HG02623 (cell line): ENCODE data around the gene GIMAP8.
A peak's percentile ranks its signal among the peaks of the same experiment; 100 is the strongest.
"Not testable (repeated sequence)": the region's sequence is repeated elsewhere in the genome, so short reads cannot be mapped to it uniquely, and the experiment has no call there.

Experiments
- ATAC-seq: cut with Tn5 transposase; IDR thresholded peaks from one replicate; pipeline ENCODE4 v1.9.1; 2021; ENCODE audit warnings: moderate library complexity; ENCODE audit not compliant: unreplicated experiment

Gene GIMAP8

GRCh38 chr7:150434240-150434639 is 16.2 kb upstream of the GIMAP8 start:
- no peak for ATAC-seq

DNA sequence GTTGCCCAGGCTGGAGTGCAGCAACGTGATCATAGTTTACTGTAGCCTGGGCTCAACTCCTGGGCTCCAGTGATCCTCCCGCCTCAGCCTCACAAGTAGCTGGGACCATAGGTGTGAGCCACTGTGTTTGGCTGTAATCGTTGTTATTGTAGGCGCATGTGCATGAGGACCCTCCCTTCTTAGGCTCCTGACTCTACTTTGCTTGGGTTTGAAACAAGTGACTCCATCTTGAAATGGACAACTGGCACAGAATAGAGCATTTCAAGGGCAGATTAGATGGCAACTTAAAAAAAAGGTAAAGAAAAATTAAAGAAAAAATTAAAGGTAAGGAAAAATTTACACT is 15.4 kb upstream of the GIMAP8 start:
- no peak for ATAC-seq

- ATAC-seq: peak; percentile 92
Observed at GRCh38 chr7:150435390-150436073, 14.9 kb upstream of the GIMAP8 start.

DNA sequence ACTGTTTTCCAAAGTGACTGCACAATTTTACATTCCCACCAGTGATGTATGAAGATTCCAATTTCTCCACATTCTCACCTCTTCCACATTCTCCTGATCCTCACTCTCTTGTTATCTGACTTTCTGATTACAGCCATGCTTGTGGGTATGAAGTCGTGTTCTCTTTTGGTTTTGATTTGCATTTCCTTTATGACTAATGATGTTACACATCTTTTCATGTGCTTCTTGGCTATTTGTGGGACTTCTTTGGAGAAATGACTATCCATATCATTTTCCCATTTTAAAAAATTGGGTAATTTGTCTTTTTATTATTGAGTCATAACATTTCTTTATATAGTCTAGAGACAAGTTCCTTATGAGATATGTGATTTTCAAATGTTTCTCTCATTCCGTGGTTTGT is 10.5 kb upstream of the GIMAP8 start:
- ATAC-seq: no peak

DNA sequence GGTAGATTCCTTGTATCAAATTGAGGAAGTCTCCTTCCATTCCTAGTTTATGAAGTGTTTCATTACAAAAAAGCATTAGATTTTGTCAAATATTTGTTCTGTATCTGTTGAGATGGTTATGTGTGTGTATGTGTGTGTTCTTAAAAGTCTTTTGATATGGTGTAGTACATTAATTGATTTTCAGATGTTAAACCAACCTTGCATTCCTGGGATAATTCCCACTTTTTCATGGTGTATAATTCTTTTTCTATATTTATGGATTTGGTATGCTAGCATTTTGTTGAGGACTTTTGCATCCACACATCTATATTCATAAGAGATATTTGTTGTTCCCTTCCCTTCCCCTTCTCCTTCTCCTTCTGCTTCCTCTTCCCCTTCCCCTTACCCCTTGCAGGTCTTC is 8.9 kb upstream of the GIMAP8 start:
- ATAC-seq: no peak

- ATAC-seq: no peak
Observed at GRCh38 chr7:150442811-150443210, 7.6 kb upstream of the GIMAP8 start.

- no peak for ATAC-seq
Observed at GRCh38 chr7:150443793-150444540, 6.5 kb upstream of the GIMAP8 start.

- no peak for ATAC-seq
Observed at GRCh38 chr7:150444674-150445365, 5.6 kb upstream of the GIMAP8 start.

GRCh38 chr7:150446288-150446938 is 4.0 kb upstream of the GIMAP8 start:
- no peak for ATAC-seq

GRCh38 chr7:150447966-150448788 is 2.3 kb upstream of the GIMAP8 start:
- ATAC-seq: no peak

GRCh38 chr7:150448789-150449147 is 1.7 kb upstream of the GIMAP8 start:
- peak; percentile 59 for ATAC-seq

DNA sequence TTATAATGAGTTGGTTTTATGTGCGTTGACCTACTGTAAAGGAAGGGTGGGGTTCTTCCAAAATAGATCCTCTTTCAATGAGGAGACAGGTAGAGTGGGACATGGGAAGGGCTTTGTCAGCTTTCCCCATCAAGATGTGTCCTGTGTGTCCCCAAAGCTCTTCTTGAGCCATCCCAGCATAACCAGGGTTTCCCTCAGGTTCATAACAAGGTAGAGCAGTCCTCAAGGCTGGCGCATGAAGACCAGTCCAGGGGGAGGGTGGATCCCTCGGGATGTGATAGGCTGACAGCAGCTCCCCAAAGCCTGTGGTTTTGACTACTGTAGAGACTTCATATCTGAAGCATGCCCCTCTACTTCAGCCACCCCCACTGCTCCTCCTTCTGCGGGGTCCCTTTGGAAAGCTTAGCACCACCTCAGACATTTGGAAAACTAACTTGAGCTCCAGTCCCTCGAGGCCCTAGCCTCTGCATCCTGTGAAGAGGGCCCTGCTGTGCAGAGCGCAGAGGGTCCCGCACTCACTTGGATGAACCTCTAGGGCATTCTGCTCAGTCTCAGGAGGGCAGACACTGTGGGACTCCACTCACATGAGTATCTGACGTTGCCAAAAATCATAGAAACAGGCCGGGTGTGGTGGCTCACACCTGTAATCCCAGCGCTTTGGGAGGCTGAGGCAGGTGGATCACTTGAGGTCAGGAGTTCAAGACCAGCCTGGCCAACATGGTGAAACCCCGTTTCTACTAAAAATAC is 1.1 kb upstream of the GIMAP8 start:
- no peak for ATAC-seq

GRCh38 chr7:150451097-150451793 is 815 bp downstream of the GIMAP8 start:
- ATAC-seq: peak; percentile 31

- ATAC-seq: no peak
Observed at GRCh38 chr7:150451833-150452461, 1.5 kb downstream of the GIMAP8 start.

- ATAC-seq: no peak
Observed at GRCh38 chr7:150453181-150453580, 2.8 kb downstream of the GIMAP8 start.

DNA sequence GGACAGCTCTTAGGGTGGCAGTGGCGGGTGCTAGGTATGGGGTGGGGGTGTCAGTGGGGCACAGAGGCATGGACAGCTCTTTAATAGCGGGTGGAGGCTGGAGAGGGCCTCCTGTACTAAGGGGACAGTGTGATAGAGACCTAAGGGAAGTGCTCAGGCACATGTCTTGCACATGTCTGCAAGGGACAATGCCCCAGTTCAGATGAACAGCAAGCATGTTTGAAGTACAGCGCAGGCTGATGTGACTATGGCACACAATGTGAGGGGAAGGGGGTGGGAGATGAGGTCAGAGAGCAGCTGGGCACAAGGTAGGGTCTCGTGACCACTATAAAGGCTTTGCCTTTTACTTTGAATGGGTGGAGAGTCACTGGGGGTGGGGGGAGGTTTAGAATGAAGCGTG is 3.5 kb downstream of the GIMAP8 start:
- no peak for ATAC-seq

DNA sequence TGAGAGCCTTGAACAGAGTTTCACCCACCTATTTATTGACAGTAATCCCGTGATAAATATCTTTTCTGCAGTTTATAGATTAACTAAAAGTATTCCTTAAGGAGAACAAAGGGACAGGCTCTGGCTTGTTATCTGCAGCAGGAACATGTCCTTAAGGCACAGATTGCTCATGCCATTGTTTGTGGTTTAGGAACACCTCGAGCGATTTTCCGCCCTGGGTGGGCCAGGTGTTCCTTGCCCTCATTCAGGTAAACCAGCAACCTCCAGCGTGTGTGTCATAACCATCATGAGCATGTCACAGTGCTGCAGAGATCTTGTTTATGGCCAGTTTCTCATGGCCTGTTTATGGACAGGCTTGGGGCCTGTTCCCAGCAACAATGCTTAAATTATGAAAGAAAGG is 6.6 kb downstream of the GIMAP8 start:
- not testable (repeated sequence) for ATAC-seq

DNA sequence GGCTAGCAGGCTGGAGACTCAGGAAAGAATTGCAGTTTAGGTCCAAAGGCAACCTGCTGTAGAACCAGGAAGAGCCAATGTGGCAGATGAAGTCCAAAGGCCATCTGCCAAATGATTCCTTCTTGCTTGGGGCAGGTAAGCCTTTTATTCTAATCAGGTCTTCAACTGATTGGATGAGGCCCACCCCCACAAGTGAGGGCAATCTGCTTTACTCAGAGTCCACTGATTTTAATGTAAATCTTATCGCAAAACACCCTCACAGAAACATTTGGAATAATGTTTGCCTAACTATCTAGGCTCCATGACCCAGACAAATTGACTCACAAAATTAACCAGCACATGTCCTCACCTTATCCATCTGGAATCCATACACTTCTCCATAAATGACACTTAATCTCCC is 7.8 kb downstream of the GIMAP8 start:
- ATAC-seq: no peak

DNA sequence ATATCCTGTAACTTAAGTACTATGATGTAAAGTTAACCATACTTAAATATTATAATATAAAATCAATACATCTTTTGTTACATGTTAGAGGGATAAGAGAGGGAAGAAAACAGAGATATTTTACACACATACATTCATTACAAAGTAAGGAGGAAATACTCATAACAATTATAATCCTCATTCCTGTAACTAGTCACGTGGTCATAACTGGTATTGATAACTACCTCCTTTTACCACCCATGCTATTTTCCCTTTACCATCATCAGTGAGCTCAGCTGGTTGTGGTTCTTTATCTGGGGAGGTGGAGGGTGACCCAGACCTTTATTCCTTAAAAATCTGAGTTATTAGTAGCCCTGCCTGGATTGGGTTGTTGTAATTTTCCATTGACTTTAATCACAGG is 8.3 kb downstream of the GIMAP8 start:
- no peak for ATAC-seq
